Measurements from ENCODE around the gene CD63. TPM values are rescaled to one million over a fixed set of nuclear protein-coding genes. Genes with fewer than 3 reads are reported as not detected.

CD63 gene
- total RNA-seq, 1 experiment from 2014 or later, result 409 TPM

DNA sequence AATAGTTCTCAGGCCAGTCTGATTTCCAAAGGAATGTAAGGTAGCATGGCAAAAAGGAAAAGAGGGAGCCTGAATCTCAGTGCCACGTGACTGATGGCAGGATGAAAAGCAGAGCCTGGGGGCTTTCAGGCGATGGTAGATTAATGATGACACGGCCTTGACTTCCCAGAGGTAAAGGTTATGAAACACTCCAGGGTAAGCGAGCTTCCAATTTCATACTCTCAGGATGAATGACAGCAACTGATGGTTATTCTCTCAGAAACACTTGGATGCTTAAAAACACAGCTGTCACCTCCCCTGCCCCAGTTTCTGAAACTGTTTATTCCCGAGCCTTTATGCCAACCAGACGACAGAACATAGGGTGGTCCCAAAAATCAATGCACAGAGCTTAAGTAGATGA is 42.9 kb upstream of the CD63 start (continued):
- TF ChIP-seq, protein P1, sequence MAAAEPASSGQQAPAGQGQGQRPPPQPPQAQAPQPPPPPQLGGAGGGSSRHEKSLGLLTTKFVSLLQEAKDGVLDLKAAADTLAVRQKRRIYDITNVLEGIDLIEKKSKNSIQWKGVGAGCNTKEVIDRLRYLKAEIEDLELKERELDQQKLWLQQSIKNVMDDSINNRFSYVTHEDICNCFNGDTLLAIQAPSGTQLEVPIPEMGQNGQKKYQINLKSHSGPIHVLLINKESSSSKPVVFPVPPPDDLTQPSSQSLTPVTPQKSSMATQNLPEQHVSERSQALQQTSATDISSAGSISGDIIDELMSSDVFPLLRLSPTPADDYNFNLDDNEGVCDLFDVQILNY (CRISPR knock-in tag; IDR thresholded peaks at IDR 0.05), result no peak
- TF ChIP-seq, protein P2, sequence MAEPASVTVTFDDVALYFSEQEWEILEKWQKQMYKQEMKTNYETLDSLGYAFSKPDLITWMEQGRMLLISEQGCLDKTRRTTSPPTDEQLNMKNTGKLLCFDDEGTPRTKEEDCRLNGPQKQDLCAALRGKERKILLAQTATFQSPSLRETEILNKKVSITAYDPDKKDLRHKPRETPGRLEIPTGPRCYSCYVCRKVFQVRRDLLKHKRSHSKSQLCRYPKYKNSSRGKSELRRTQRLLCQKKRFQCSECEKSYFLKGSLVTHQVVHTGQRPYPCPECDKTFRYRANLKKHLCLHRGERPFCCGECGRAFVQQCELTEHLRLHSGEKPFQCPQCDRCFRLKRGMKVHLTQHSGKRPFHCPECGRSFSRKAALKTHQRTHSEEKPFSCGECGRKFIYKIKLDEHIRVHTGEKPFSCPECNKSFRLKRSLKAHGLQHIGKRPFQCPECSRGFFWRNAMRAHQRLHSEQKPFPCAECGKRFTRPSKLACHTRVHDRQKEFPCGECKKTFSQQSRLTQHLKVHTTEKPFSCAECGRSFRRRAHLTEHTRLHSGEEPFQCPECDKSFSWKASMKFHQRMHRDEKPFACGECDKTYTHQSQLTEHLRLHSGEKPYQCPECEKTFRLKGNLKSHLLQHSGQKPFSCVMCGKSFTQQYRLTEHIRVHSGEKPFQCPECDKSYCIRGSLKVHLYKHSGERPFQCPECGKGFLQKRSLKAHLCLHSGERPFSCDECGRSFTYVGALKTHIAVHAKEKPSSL (CRISPR knock-in tag; conservative IDR thresholded peaks at IDR 0.05), result no peak
- TF ChIP-seq JUN (CRISPR knock-in tag; IDR thresholded peaks at IDR 0.05) (no peak), SOX15 (CRISPR knock-in tag; IDR thresholded peaks at IDR 0.05) (no peak)

DNA sequence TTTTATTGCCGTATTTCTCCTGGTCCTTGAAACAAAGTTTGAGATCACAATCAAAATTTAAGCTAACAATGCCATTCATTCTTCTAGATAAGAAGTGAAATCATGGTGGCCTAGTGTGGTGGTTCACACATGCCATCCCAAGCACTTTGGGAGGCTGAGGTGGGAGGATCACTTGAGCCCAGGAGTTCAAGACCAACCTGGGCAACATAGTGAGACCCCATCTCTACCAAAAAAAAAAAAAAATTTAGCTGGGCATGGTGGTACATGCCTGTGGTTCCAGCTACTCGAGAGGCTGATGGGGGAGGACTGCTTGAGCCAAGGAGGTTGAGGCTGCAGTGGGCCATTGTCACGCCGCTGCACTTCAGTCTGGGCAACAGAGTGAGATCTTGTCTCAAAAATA is 38.3 kb upstream of the CD63 start:
- Mint-ChIP-seq H3K27me3 (ENCODE audit: low read depth) (no peaks in the 10 kb centered on the region), H3K36me3 (peaks cover 27% of the 10 kb centered on the region), H3K4me1 (peaks cover 7% of the 10 kb centered on the region), H3K9me3 (no peaks in the 10 kb centered on the region), H3K27ac (no peak overlapping the region; the same call in 1 of the 2 replicates), H3K4me3 (no peak overlapping the region)
- DNase-seq (ENCODE audit: low spot score) (no peak), ATAC-seq (no peak)
- ChIA-PET CTCF (interaction anchor here (0.6 to 2.9 kb wide), 4 partner anchors 20 to 251 kb away, joined by 3 to 20 read pairs (median 6); no protein-coding TSS in a partner anchor), POLR2A (interaction anchor here (0.6 kb wide), 1 partner anchor 427 kb away, joined by 4 read pairs; no protein-coding TSS in a partner anchor)
- TF ChIP-seq ESRRA (CRISPR knock-in tag; IDR thresholded peaks at IDR 0.05; ENCODE audit: borderline replicate concordance), result no peak
- TF ChIP-seq ZNF121 (CRISPR knock-in tag; IDR thresholded peaks at IDR 0.05), result peak; percentile 60; the same call in 1 of the 2 replicates
- TF ChIP-seq EMX1 (CRISPR knock-in tag; IDR thresholded peaks at IDR 0.05), result no peak
- TF ChIP-seq TP53 (CRISPR knock-in tag; IDR thresholded peaks at IDR 0.05), result no peak
- no peak for TF ChIP-seq ATF1 (CRISPR knock-in tag; IDR thresholded peaks at IDR 0.05)

DNA sequence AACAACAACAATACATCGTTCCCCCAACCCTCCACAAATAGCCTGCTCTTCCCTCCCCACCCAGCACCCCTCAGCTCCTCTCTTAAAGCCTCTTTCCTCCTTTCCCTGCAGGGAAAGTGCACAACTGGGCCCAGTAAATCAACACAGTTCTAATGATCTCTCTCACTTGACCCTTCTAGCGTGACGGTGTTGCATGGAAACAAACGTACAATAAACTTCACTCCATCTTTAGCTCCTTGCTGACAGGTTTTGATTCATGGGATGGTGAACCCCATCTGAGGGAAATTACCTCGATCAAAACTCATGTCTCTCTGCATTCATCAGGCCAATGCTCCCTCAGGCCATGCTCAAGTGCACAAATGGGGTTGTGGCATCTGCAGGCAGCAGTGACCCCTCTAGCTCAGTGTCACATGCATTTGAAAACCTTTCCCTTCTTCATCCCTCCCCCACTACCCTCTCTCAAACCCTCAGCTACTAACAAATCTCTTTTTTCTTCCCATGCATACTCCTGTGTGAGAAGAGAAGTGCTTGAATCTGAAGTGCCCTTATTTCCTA is 37.0 kb upstream of the CD63 start:
- ATAC-seq (no peak), DNase-seq (ENCODE audit: low spot score) (no peak)
- Mint-ChIP-seq H3K27me3 (ENCODE audit: low read depth) (no peaks in the 10 kb centered on the region), H3K4me1 (peaks cover 7% of the 10 kb centered on the region), H3K4me3 (no peak overlapping the region), H3K9me3 (no peaks in the 10 kb centered on the region), H3K27ac (peak overlapping the region; percentile 64), H3K36me3 (peaks cover 26% of the 10 kb centered on the region)
- ChIA-PET POLR2A (no interaction called here), CTCF (interaction anchor here (0.7 to 2.9 kb wide), 4 partner anchors 19 to 175 kb away, joined by 3 to 20 read pairs (median 4); no protein-coding TSS in a partner anchor)
- TF ChIP-seq FOXJ3 (CRISPR knock-in tag; IDR thresholded peaks at IDR 0.05; ENCODE audit: borderline replicate concordance) (no peak), SMAD3 (CRISPR knock-in tag; IDR thresholded peaks at IDR 0.05; ENCODE audit: borderline replicate concordance) (no peak), OVOL2 (CRISPR knock-in tag; IDR thresholded peaks at IDR 0.05; ENCODE audit: borderline replicate concordance) (no peak), CREB1 (CRISPR knock-in tag; IDR thresholded peaks at IDR 0.05) (no peak)
- TF ChIP-seq, protein P3, sequence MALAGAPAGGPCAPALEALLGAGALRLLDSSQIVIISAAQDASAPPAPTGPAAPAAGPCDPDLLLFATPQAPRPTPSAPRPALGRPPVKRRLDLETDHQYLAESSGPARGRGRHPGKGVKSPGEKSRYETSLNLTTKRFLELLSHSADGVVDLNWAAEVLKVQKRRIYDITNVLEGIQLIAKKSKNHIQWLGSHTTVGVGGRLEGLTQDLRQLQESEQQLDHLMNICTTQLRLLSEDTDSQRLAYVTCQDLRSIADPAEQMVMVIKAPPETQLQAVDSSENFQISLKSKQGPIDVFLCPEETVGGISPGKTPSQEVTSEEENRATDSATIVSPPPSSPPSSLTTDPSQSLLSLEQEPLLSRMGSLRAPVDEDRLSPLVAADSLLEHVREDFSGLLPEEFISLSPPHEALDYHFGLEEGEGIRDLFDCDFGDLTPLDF (CRISPR knock-in tag; IDR thresholded peaks at IDR 0.05), result no peak

DNA sequence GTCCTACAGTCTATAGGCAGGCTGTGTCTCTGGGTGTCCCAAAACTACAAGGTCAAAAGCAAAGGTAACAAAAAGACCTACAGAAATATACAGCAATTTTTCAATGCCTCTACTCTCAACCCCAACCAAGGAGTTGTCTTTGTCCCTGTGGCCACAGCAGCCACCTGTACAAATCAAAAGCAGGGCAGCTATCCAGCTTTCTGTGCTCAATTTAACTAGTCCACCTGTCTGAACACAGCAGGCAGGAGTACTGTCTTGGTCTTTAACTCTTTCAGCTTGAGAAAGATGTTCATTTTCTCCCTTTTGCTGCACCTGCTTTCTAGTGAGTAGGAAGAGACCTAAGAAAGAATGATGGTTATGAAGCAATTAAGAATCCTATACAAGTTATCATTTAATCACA is 33.8 kb upstream of the CD63 start:
- H3K9me3 Mint-ChIP-seq, result no peaks in the 10 kb centered on the region
- CTCF ChIA-PET, result interaction anchor here (1.0 kb wide), 1 partner anchor 24 kb away, joined by 3 read pairs; no protein-coding TSS in a partner anchor
- no peak overlapping the region for H3K27ac Mint-ChIP-seq
- H3K4me1 Mint-ChIP-seq, result peaks cover 7% of the 10 kb centered on the region
- DNase-seq (ENCODE audit: low spot score) (no peak), ATAC-seq (no peak)
- POLR2A ChIA-PET, result no interaction called here
- H3K4me3 Mint-ChIP-seq, result no peak overlapping the region
- peaks cover 46% of the 10 kb centered on the region for H3K36me3 Mint-ChIP-seq
- H3K27me3 Mint-ChIP-seq (ENCODE audit: low read depth), result no peaks in the 10 kb centered on the region
- TF ChIP-seq FOXK1 (CRISPR knock-in tag; IDR thresholded peaks at IDR 0.05) (no peak), ZBTB21 (CRISPR knock-in tag; IDR thresholded peaks at IDR 0.05; ENCODE audit: borderline replicate concordance) (no peak), CREB1 (CRISPR knock-in tag; IDR thresholded peaks at IDR 0.05) (no peak), ZNF219 (CRISPR knock-in tag; IDR thresholded peaks at IDR 0.05; ENCODE audit: borderline replicate concordance) (no peak), EMX1 (CRISPR knock-in tag; IDR thresholded peaks at IDR 0.05) (no peak)
- TF ChIP-seq, protein P4, sequence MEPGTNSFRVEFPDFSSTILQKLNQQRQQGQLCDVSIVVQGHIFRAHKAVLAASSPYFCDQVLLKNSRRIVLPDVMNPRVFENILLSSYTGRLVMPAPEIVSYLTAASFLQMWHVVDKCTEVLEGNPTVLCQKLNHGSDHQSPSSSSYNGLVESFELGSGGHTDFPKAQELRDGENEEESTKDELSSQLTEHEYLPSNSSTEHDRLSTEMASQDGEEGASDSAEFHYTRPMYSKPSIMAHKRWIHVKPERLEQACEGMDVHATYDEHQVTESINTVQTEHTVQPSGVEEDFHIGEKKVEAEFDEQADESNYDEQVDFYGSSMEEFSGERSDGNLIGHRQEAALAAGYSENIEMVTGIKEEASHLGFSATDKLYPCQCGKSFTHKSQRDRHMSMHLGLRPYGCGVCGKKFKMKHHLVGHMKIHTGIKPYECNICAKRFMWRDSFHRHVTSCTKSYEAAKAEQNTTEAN (CRISPR knock-in tag; IDR thresholded peaks at IDR 0.05), result no peak
- TF ChIP-seq, protein P5, sequence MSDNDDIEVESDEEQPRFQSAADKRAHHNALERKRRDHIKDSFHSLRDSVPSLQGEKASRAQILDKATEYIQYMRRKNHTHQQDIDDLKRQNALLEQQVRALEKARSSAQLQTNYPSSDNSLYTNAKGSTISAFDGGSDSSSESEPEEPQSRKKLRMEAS (CRISPR knock-in tag; IDR thresholded peaks at IDR 0.05), result no peak
- TF ChIP-seq, protein P6, sequence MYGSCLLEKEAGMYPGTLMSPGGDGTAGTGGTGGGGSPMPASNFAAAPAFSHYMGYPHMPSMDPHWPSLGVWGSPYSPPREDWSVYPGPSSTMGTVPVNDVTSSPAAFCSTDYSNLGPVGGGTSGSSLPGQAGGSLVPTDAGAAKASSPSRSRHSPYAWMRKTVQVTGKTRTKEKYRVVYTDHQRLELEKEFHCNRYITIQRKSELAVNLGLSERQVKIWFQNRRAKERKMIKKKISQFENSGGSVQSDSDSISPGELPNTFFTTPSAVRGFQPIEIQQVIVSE (CRISPR knock-in tag; IDR thresholded peaks at IDR 0.05; ENCODE audit: borderline replicate concordance), result no peak

All from WTC11 (cell line).